ENCODE measurements around the gene MET. TPM values are rescaled to one million over a fixed set of nuclear protein-coding genes. Genes with fewer than 3 reads are reported as not detected.
A peak's percentile ranks its signal among the peaks of the same experiment; 100 is the strongest.

Gene MET
- total RNA-seq, 1 donor from 2014 or later, result 15.2 TPM

DNA sequence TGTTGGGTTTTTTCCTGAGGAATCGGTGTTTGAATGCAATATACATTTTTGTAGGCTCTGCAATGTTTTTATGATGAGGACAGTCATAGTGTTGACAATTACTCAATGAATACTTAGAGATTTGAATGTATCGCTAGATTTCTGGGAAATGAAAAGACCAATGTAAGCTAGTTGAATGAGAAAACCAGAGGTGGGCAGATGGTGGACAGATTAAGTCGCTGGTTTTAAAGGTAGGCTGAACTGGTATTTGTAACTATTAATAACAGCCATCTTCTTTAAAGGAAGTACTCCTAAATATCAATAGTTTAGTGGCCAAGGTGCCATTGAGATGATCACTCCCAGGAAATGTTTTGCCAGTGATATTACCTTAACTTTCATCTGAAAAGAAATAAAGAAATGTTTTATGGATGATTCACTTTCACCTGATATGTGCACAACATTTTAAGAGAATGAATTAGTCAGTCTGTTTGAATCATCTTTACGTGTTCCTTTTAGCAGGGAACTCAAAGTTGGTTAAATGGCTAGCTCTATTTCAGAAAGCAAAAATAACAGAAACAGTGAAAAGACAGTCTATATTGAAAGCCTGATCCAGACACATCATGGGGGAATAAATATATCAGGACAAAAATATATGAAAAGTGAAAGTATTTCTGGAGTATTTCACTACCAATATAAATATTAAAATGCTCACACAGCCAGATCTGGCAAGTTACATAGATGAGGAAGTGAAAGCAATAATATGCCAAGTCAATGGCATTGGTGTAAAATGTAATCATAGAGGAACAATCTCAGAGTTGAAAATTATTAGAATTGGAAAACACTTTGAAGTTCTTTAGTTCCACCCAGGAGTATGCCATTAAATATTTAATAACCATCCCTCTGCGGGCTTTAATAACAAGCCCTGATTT is 20.7 kb downstream of the MET start:
- intact Hi-C loops (cut with DNase I), result no loop called here
- no peaks in the 10 kb centered on the region for H3K9me3 ChIP-seq
- H3K36me3 ChIP-seq, result no peaks in the 10 kb centered on the region
- TF ChIP-seq POLR2A (IDR thresholded peaks at IDR 0.05) (no peak), POLR2AphosphoS5 (IDR thresholded peaks at IDR 0.05; ENCODE audit: insufficient read depth in 1 of 2, low read depth in 1 of 2) (peak in 1 of 2 donors; percentile 56)
- TF ChIP-seq, protein P1, sequence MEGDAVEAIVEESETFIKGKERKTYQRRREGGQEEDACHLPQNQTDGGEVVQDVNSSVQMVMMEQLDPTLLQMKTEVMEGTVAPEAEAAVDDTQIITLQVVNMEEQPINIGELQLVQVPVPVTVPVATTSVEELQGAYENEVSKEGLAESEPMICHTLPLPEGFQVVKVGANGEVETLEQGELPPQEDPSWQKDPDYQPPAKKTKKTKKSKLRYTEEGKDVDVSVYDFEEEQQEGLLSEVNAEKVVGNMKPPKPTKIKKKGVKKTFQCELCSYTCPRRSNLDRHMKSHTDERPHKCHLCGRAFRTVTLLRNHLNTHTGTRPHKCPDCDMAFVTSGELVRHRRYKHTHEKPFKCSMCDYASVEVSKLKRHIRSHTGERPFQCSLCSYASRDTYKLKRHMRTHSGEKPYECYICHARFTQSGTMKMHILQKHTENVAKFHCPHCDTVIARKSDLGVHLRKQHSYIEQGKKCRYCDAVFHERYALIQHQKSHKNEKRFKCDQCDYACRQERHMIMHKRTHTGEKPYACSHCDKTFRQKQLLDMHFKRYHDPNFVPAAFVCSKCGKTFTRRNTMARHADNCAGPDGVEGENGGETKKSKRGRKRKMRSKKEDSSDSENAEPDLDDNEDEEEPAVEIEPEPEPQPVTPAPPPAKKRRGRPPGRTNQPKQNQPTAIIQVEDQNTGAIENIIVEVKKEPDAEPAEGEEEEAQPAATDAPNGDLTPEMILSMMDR (IDR thresholded peaks at IDR 0.05), result no peak
- no peak for DNase-seq (ENCODE audit: extremely low spot score in 2 of 2)
- H3K27me3 ChIP-seq, result no peaks in the 10 kb centered on the region
- H3K4me3 ChIP-seq, result no peak overlapping the region
- no peak overlapping the region for H3K27ac ChIP-seq
- H3K4me1 ChIP-seq, result peaks cover 4% of the 10 kb centered on the region

DNA sequence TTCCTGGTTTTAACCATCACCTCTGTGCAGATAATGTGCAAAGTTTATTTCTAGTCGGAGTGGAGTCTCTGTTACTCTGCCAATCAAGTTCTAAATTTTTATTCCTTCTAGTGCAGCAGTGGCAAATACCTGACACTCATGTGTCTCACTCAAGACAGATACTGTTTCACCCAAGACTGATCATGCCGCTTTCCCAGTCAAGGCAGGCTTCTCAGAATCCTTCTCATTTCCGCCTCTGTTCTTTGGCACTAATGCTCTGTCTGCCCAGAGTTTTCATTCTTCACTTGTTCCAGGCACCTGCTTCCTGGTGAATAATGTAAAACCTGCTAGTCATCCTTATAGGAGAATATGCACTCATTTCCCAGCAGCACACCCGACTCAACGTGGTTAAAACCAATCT is 24.7 kb downstream of the MET start:
- DNase-seq (ENCODE audit: extremely low spot score in 2 of 2), result no peak
- H3K9me3 ChIP-seq, result no peaks in the 10 kb centered on the region
- no peak overlapping the region for H3K27ac ChIP-seq
- intact Hi-C loops (cut with DNase I), result no loop called here
- H3K4me1 ChIP-seq, result no peaks in the 10 kb centered on the region
- H3K36me3 ChIP-seq, result no peaks in the 10 kb centered on the region
- H3K27me3 ChIP-seq, result no peaks in the 10 kb centered on the region
- TF ChIP-seq POLR2AphosphoS5 (IDR thresholded peaks at IDR 0.05; ENCODE audit: insufficient read depth in 1 of 2, low read depth in 1 of 2) (no peak), POLR2A (IDR thresholded peaks at IDR 0.05) (no peak)
- H3K4me3 ChIP-seq, result no peak overlapping the region

DNA sequence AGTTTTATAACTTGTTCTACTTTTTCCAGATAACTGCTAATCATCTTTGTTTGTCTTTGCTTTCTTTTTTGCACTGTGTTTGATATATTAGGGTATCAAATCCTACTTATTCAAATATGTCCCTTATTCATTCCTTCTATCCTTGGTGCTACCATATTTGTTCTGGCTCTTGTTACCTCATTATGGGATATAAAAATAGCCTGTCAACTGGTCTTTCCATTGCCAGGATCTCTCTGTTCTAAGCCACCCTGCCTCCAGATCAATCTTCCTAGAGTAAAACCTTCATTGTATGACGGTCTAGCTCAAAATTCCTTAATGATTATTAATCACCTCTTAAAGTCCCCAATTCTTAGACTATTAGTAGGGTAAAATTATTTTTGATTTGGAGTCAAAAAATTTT is 25.2 kb downstream of the MET start:
- Histone ChIP-seq H3K4me3 (no peak overlapping the region), H3K36me3 (no peaks in the 10 kb centered on the region), H3K4me1 (no peaks in the 10 kb centered on the region), H3K9me3 (no peaks in the 10 kb centered on the region), H3K27ac (no peak overlapping the region), H3K27me3 (no peaks in the 10 kb centered on the region)
- intact Hi-C loops (cut with DNase I), result no loop called here
- TF ChIP-seq POLR2AphosphoS5 (IDR thresholded peaks at IDR 0.05; ENCODE audit: insufficient read depth in 1 of 2, low read depth in 1 of 2), result no peak
- no peak for TF ChIP-seq POLR2A (IDR thresholded peaks at IDR 0.05)
- TF ChIP-seq, protein P1 (IDR thresholded peaks at IDR 0.05), result no peak
- no peak for DNase-seq (ENCODE audit: extremely low spot score in 2 of 2)

DNA sequence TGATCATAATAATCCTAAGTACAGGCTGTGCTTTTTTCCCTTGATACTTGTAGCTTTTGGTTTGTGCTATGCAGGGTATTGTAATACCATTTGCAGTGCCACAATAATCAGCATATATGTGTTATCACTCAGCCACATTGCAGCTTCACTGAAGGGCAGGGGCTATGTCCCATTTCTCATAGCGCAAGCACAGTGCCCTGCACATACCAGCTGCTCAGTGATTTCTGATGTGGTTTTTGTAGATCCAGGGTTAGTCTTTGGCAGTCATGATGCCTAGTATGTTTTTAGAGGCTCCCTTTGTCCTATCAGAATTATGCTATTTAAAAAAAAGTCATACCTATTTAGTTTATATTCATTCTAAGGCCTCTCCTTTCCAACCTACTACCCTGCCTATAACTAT is 25.8 kb downstream of the MET start:
- Histone ChIP-seq H3K9me3 (no peaks in the 10 kb centered on the region), H3K4me3 (no peak overlapping the region), H3K27ac (no peak overlapping the region), H3K27me3 (no peaks in the 10 kb centered on the region), H3K36me3 (no peaks in the 10 kb centered on the region), H3K4me1 (no peaks in the 10 kb centered on the region)
- DNase-seq (ENCODE audit: extremely low spot score in 2 of 2), result no peak
- intact Hi-C loops (cut with DNase I), result no loop called here
- TF ChIP-seq, protein P1 (IDR thresholded peaks at IDR 0.05), result no peak
- TF ChIP-seq POLR2A (IDR thresholded peaks at IDR 0.05) (no peak), POLR2AphosphoS5 (IDR thresholded peaks at IDR 0.05; ENCODE audit: insufficient read depth in 1 of 2, low read depth in 1 of 2) (no peak)

DNA sequence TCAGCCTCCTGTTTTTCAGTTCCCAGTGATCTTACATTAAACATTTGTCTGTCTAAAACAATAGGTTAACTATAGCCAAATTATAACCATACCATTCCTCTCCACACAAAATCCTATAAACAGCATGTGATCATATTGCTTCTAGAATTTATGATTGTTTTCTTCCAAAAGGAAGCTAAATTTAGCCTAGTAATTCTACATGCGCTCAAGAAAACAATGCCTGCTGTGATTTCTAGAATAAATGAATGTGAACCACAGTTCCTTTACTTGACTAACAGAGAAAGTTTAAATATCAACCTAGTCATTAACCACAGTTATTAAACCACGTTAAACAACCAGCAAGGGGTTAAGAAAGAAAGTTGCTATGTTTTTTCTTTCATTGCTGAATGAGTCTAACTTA is 26.4 kb downstream of the MET start:
- Histone ChIP-seq H3K4me1 (no peaks in the 10 kb centered on the region), H3K9me3 (no peaks in the 10 kb centered on the region), H3K27me3 (no peaks in the 10 kb centered on the region), H3K36me3 (no peaks in the 10 kb centered on the region), H3K4me3 (no peak overlapping the region), H3K27ac (no peak overlapping the region)
- intact Hi-C loops (cut with DNase I), result no loop called here
- DNase-seq (ENCODE audit: extremely low spot score in 2 of 2), result no peak
- no peak for TF ChIP-seq POLR2AphosphoS5 (IDR thresholded peaks at IDR 0.05; ENCODE audit: insufficient read depth in 1 of 2, low read depth in 1 of 2)
- TF ChIP-seq, protein P1 (IDR thresholded peaks at IDR 0.05), result no peak
- TF ChIP-seq POLR2A (IDR thresholded peaks at IDR 0.05), result no peak
